HG02981 (cell line): ENCODE results near the gene MRPL17.
"Not testable (repeated sequence)": the region's sequence is repeated elsewhere in the genome, so short reads cannot be mapped to it uniquely, and the experiment has no call there.

Source experiments
- ATAC-seq: cut with Tn5 transposase; IDR thresholded peaks from one replicate; pipeline ENCODE4 v1.9.1; 2021; ENCODE audit warnings: mild to moderate bottlenecking, moderate library complexity; ENCODE audit not compliant: unreplicated experiment

The MRPL17 gene

GRCh38 chr11:6684068-6684467 lies 928 bp upstream of the MRPL17 start:
- not testable (repeated sequence) for ATAC-seq

DNA sequence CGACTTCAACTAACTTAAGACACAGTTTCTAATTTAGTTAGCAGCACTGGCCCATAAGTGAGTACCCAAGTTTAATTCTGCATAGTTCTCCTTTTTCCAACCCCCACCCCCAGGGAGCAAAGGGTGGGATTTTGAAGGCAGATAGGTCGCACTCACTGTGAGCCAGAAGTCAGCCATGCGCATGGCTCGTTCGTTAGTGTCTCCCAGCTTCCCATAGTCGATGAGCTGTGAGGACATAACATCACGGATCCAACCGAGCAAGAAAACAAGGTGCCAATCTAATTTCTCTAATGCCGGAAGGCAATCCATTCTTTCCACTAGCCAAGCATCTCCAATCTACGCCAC lies 577 bp downstream of the MRPL17 start:
- ATAC-seq = no peak

- ATAC-seq = no peak
Measured at GRCh38 chr11:6681949-6682348, 1.2 kb downstream of the MRPL17 start.

GRCh38 chr11:6681505-6681904 lies 1.6 kb downstream of the MRPL17 start:
- ATAC-seq = no peak

DNA sequence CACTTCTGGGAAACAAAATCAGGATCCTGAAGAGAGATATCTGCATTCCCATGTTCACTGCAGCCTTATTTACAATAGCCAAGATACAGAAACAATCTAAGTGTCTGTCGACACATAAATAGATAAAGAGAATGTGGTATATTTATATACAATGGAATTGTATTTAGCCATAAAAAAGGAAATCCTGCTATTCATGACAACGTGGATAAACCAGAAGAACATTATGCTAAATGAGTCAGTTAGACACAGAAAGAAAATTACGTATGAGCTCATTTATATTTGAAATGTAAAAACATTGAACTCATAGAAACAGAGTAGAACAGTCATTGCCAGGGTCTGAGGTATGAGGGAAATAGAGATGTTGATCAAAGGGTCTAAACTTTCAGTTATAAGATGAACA lies 6.1 kb downstream of the MRPL17 start:
- no peak for ATAC-seq

- ATAC-seq = no peak
Measured at GRCh38 chr11:6674862-6675261, 8.3 kb downstream of the MRPL17 start.

DNA sequence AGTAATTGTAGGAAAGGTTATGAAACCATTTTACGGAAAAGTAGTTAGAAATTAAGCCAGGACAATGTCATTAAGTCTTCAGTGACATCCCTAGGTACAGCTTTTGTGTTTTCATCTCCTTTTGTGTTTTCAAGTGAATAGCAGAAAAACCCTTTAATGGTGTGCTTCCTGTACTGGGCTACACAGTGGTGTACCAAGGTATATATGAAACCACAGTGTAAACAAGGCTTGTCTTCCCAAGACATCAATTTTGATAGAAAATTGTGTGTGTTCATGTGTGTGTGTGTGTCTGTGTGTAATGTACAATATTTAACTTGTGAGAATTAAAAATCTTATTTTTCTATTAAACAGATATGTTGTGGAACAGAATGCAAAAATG lies 8.9 kb downstream of the MRPL17 start:
- no peak for ATAC-seq

GRCh38 chr11:6673523-6674218 lies 9.5 kb downstream of the MRPL17 start:
- no peak for ATAC-seq

- ATAC-seq = no peak
Measured at GRCh38 chr11:6671991-6672390, 11.1 kb downstream of the MRPL17 start.

DNA sequence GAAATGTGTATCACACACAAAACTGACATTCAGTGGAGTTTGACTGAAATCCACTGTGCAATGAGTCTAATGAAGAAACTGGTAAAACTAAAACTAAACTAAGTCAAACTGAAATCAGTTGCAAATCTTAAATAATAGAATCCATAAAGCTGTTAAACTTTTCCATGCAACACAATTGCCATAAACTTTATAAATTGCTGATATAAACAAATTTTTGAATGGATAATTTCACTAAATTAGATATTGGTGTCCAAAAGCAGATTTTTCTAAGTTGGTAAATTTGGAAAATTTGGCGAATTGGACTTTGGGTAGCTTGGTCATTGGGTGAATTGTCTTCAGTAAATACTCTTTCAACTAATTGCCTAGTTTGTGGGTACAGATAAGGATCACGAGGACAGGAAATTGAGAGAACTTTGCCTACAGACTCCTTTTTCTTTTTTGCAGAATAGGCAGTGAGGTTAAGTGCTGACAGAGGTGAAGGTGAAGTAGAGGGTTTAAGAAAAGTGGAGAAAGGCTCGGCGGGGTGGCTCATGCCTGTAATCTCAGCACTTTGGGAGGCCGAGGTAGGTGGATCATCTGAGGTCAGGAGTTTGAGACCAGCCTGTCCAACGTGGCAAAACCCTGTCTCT lies 12.8 kb downstream of the MRPL17 start:
- ATAC-seq = no peak

DNA sequence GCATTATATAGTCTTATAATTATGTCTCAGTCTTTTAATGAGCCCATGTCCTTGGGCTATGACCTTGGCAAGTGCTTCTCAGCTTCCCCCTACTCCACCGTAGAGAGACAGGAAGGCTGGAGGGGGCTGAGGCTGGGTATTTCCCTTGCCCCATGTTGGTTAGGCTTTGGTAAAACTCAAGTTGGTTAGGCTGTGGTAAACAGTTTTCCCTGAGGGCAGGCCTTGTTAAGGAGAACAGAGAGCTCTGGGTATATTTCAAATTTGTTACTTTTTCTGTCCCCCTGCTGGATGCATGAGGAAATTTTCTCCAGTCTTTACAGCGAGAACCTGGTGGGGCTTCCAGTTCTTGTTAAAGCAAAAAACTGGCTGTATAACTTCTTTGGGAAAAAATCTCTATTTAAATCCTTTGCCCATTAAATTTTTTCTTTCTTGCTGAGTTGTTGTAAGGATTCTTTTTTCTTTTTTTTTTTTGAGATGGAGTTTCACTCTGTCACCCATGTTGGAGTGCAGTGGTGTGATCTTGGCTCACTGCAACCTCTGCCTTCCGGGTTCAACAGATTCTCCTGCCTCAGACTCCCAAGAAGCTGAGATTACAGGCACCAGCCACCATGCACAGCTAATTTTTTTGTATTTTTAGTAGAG lies 15.3 kb downstream of the MRPL17 start:
- peak; percentile 72 for ATAC-seq

- ATAC-seq = no peak
Measured at GRCh38 chr11:6666302-6667183, 16.6 kb downstream of the MRPL17 start.

- no peak for ATAC-seq
Measured at GRCh38 chr11:6664551-6664950, 18.6 kb downstream of the MRPL17 start.

DNA sequence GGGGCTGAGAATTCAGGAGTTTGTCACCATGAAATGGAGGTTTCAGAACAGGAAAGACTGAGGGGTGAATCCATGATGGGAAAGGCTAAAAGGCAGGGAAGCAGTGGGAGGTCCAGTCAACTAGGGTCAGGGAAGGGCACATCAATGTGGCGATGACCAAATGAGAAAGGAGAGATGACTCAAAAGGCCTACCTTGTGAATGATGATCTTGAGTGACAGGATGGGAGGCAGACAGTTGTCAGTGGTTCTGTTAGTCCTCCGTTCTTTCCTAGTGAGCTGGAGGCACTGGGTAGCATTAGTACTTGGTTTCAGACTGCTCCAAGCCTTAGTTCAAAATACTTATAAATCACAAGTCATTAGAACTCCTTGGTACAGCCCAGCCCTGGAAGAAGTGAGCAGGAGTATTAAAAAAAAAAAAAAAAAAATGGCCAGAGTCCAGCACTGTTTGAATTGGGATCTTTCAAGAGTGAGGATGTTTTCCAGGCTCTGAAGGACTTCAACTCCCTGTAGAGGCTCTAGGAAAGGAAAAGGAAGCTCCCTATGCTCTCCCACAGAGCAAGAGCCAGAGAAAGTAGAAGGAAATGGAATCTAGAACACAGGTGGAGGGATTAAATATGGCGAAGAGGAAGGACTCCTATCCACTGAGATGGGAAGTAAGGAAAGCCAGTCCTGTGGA lies 19.2 kb downstream of the MRPL17 start:
- no peak for ATAC-seq

DNA sequence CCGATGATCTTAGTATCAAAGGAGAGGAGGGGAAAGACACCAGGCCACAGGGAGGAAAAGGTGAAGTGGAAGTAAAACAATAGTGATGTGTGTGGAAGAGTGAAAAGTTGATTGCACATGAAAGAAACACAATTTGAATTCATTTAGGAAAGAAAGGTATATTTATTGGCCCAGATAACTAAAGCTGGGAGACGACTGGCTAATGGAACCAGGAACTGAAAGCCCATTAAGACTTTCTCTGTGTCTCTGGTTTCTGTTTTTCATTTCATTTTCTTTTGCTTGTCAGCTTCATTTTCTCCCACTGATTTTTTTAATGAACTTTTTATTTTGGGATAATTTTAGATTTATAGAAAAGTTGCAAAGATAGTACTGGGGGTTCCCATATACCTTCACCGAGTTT lies 22.4 kb downstream of the MRPL17 start:
- ATAC-seq = no peak

GRCh38 chr11:6658647-6659046 lies 24.5 kb downstream of the MRPL17 start:
- no peak for ATAC-seq

- no peak for ATAC-seq
Measured at GRCh38 chr11:6657346-6657745, 25.8 kb downstream of the MRPL17 start.

GRCh38 chr11:6656936-6657335 lies 26.2 kb downstream of the MRPL17 start:
- no peak for ATAC-seq

GRCh38 chr11:6656584-6656915 lies 26.6 kb downstream of the MRPL17 start:
- no peak for ATAC-seq

DNA sequence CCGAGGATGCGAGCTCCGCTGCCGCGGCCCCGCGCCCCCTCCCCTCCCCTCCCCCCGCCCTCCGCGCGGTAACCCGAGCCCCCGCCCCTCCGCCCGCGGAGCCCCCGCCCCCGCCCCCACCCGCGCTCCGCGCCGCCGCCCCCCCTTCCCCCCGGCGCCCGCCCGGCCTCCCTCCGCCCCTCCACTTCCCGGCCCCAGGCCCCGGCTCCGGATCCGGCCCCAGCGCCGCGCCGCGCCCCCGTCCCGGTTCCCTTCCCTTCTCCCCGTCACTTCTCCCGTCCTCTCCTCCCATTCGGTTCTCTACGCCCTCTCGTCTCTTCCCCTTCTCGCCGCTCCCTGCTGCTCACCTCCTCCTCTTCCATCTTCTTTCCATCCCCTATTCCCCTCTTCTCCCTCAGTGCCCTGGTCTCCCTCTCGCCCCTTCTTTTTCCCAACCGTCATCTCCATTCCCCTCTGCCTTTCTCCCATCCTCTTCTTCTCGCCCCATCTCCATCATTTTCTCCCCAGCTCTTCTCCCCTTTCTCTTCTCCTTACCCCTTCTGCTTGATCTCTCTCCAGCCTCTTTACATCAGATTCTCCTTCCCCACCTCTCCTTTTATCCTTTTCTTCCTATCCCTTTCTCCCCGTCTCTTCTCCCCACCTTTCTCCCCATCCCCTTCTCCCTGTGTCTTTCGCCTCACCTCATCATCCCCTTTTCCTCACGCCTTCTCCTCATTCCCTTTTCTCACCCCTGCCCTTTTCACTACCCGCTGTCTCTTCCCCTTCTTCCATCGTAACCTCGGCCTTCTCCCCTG lies 27.2 kb downstream of the MRPL17 start, which contains the start of gene DCHS1:
Gene DCHS1 (minus strand): TSS at position 20 of the 794 bp plus-strand sequence. CDS start 14,196 bp downstream, outside the sequence.
- ATAC-seq = no peak
